ENCODE results near the gene ARL5C. TPM values are rescaled to one million over a fixed set of nuclear protein-coding genes. Genes with fewer than 3 reads are reported as not detected.

ARL5C gene
- polyA plus RNA-seq, 1 donor from 2014 or later = not detected

- Histone ChIP-seq H3K4me2 (ENCODE audit: low read length) (no peak overlapping the region), H3F3A (ENCODE audit: insufficient read depth, low read length, poor library complexity, severe bottlenecking) (no peaks in the 10 kb centered on the region), H3K27ac (ENCODE audit: low read length) (no peak overlapping the region), H3K27me3 (ENCODE audit: insufficient read depth, low read depth, low read length) (no peaks in the 10 kb centered on the region), H3K9me2 (ENCODE audit: insufficient read depth, low read length) (no peaks in the 10 kb centered on the region), H3K9ac (ENCODE audit: low read length) (no peak overlapping the region), H3K4me3 (ENCODE audit: low read length) (no peak overlapping the region), H3K9me3 (ENCODE audit: low read length) (no peaks in the 10 kb centered on the region), H3K79me2 (replicated peaks; ENCODE audit: insufficient read depth, low read length) (no peaks in the 10 kb centered on the region), H4K20me1 (ENCODE audit: insufficient read depth) (no peaks in the 10 kb centered on the region), H3K36me3 (ENCODE audit: insufficient read depth, low read length) (no peaks in the 10 kb centered on the region), H2AFZ (ENCODE audit: low read depth, low read length) (no peak overlapping the region)
- TF ChIP-seq CTCF (IDR thresholded peaks at IDR 0.05; ENCODE audit: poor library complexity, severe bottlenecking) = no peak
- TF ChIP-seq POLR2AphosphoS5 (IDR thresholded peaks at IDR 0.05) = no peak
- TF ChIP-seq RAD21 (conservative IDR thresholded peaks at IDR 0.05) = no peak
- TF ChIP-seq EZH2 (IDR thresholded peaks at IDR 0.05; ENCODE audit: borderline replicate concordance, insufficient read depth, low read length, poor library complexity, severe bottlenecking) = no peak
- no peak for TF ChIP-seq REST (IDR thresholded peaks at IDR 0.05; ENCODE audit: borderline replicate concordance)
- TF ChIP-seq EP300 (conservative IDR thresholded peaks at IDR 0.05; ENCODE audit: poor library complexity, severe bottlenecking) = no peak
- TF ChIP-seq TAF1 (IDR thresholded peaks at IDR 0.05; ENCODE audit: low read depth) = no peak
Observed at GRCh38 chr17:39107973-39108372, 58.0 kb downstream of the ARL5C start.

GRCh38 chr17:39107155-39107554 lies 58.8 kb downstream of the ARL5C start:
- H3K27me3 ChIP-seq (ENCODE audit: insufficient read depth, low read depth, low read length) = no peaks in the 10 kb centered on the region
- no peaks in the 10 kb centered on the region for H3K79me2 ChIP-seq (replicated peaks; ENCODE audit: insufficient read depth, low read length)
- H3K9ac ChIP-seq (ENCODE audit: low read length) = no peak overlapping the region
- no peaks in the 10 kb centered on the region for H3K36me3 ChIP-seq (ENCODE audit: insufficient read depth, low read length)
- H2AFZ ChIP-seq (ENCODE audit: low read depth, low read length) = no peak overlapping the region
- H3K4me2 ChIP-seq (ENCODE audit: low read length) = no peak overlapping the region
- H3K27ac ChIP-seq (ENCODE audit: low read length) = no peak overlapping the region
- no peaks in the 10 kb centered on the region for H3K9me3 ChIP-seq (ENCODE audit: low read length)
- TF ChIP-seq RAD21 (conservative IDR thresholded peaks at IDR 0.05) = no peak
- TF ChIP-seq REST (IDR thresholded peaks at IDR 0.05; ENCODE audit: borderline replicate concordance) = no peak
- TF ChIP-seq EZH2 (IDR thresholded peaks at IDR 0.05; ENCODE audit: borderline replicate concordance, insufficient read depth, low read length, poor library complexity, severe bottlenecking) = no peak
- H3K9me2 ChIP-seq (ENCODE audit: insufficient read depth, low read length) = no peaks in the 10 kb centered on the region
- no peaks in the 10 kb centered on the region for H4K20me1 ChIP-seq (ENCODE audit: insufficient read depth)
- no peak overlapping the region for H3K4me3 ChIP-seq (ENCODE audit: low read length)
- no peaks in the 10 kb centered on the region for H3F3A ChIP-seq (ENCODE audit: insufficient read depth, low read length, poor library complexity, severe bottlenecking)

Other genes with a start within 250 kb of the ARL5C start
- gene FBXO47, start 198.8 kb downstream of the ARL5C start, polyA plus RNA-seq = not detected in 2 replicates
- 10.0 and 13.5 TPM in 2 replicates for gene PLXDC1, start 14.5 kb downstream of the ARL5C start, polyA plus RNA-seq
- gene CACNB1, start 31.5 kb upstream of the ARL5C start, polyA plus RNA-seq = 18.9 and 29.1 TPM in 2 replicates
- gene RPL19, start 34.1 kb upstream of the ARL5C start, polyA plus RNA-seq = 1,422 and 1,623 TPM in 2 replicates
- not detected in 2 replicates for gene STAC2, start 59.8 kb upstream of the ARL5C start, polyA plus RNA-seq
- gene FBXL20, start 235.5 kb upstream of the ARL5C start, polyA plus RNA-seq = 12.0 and 15.5 TPM in 2 replicates